GM12864 (cell line): ENCODE measurements around the gene KCTD2.
A peak's percentile ranks its signal among the peaks of the same experiment; 100 is the strongest.

Experiments used
- DNase-seq: peaks from one replicate; pipeline ENCODE4 v3.0.0-alpha.2; 2011; ENCODE audit warnings: low read depth
- H3K4me3 ChIP-seq: 2 replicates; pipeline ENCODE4 v1.5.1; 2011; ENCODE audit warnings: mild to moderate bottlenecking, low read depth, low read length, control low read depth
- CTCF ChIP-seq: IDR thresholded peaks from 2 replicates; pipeline ENCODE4 v1.5.1; 2011; ENCODE audit warnings: low read depth, mild to moderate bottlenecking, moderate library complexity, low read length, control low read depth, inconsistent platforms; ENCODE audit errors: missing control alignments

KCTD2 gene

GRCh38 chr17:75081611-75082540, 34.9 kb downstream of the KCTD2 start:
- no peak for DNase-seq
- no peak for TF ChIP-seq CTCF
- no peak overlapping the region for H3K4me3 ChIP-seq

- no peak for TF ChIP-seq CTCF
- no peak overlapping the region for H3K4me3 ChIP-seq
Observed at GRCh38 chr17:75082683-75083082, 35.7 kb downstream of the KCTD2 start.

GRCh38 chr17:75084039-75084660, 37.1 kb downstream of the KCTD2 start:
- no peak overlapping the region for H3K4me3 ChIP-seq
- DNase-seq = no peak
- no peak for TF ChIP-seq CTCF

More at GRCh38 chr17:75082683-75083082, 35.7 kb downstream of the KCTD2 start:
- DNase-seq = no peak

GRCh38 chr17:75086496-75087181, 39.6 kb downstream of the KCTD2 start:
- no peak for DNase-seq
- no peak overlapping the region for H3K4me3 ChIP-seq
- TF ChIP-seq CTCF = no peak

- H3K4me3 ChIP-seq = peak overlapping the region; percentile 62
- TF ChIP-seq CTCF = no peak
- DNase-seq = no peak
Observed at GRCh38 chr17:75087182-75087557, 40.1 kb downstream of the KCTD2 start.

- peak within 1 kb of the TSS; percentile 62 for H3K4me3 ChIP-seq
- TF ChIP-seq CTCF = no peak
- DNase-seq = no peak
Observed at GRCh38 chr17:75087558-75088453, 40.8 kb downstream of the KCTD2 start, which contains the start of gene SLC16A5. TSS of gene SLC16A5 (plus strand) at chr17:75087954. CDS start at chr17:75093637, 5,683 bp downstream.
